ENCODE data around the gene PET117.
"Not testable (repeated sequence)": the region's sequence is repeated elsewhere in the genome, so short reads cannot be mapped to it uniquely, and the experiment has no call there.

PET117 gene

GRCh38 chr20:18165553-18165952, 27.9 kb downstream of the PET117 start:
- DNase-seq, result no peak

GRCh38 chr20:18166241-18166881, 28.7 kb downstream of the PET117 start:
- no peak for DNase-seq

- no peak for DNase-seq
Measured at GRCh38 chr20:18166950-18167349, 29.3 kb downstream of the PET117 start.

- DNase-seq, result no peak
Measured at GRCh38 chr20:18172379-18172778, 34.7 kb downstream of the PET117 start.

GRCh38 chr20:18174906-18175683, 37.4 kb downstream of the PET117 start:
- no peak for DNase-seq

GRCh38 chr20:18176318-18176785, 38.7 kb downstream of the PET117 start:
- no peak for DNase-seq

GRCh38 chr20:18180366-18180765, 42.7 kb downstream of the PET117 start:
- not testable (repeated sequence) for DNase-seq

- DNase-seq, result no peak
Measured at GRCh38 chr20:18180815-18181214, 43.2 kb downstream of the PET117 start.

- no peak for DNase-seq
Measured at GRCh38 chr20:18187020-18187419, 49.4 kb downstream of the PET117 start.

- no peak for DNase-seq
Measured at GRCh38 chr20:18188434-18188833, 50.8 kb downstream of the PET117 start.

- no peak for DNase-seq
Measured at GRCh38 chr20:18190338-18191233, 52.9 kb downstream of the PET117 start.

- DNase-seq, result no peak
Measured at GRCh38 chr20:18191306-18191705, 53.6 kb downstream of the PET117 start.
